Esophagus (tissue), 2 donors: ENCODE data around the gene FANCD2OS. TPM values are rescaled to one million over a fixed set of nuclear protein-coding genes. Genes with fewer than 3 reads are reported as not detected.
"Not testable (repeated sequence)": the region's sequence is repeated elsewhere in the genome, so short reads cannot be mapped to it uniquely, and the experiment has no call there.

Experiments
- H3K27ac ChIP-seq, 2 donors: one replicate each; pipeline ENCODE4 v1.5.1; 2013; ENCODE audit warnings: low read depth in 2 of 2, mild to moderate bottlenecking in 2 of 2, inconsistent platforms in 1 of 2, low read length in 1 of 2, moderate library complexity in 1 of 2
- H3K27me3 ChIP-seq, 2 donors: one replicate each; pipeline ENCODE4 v1.6.1; 2013; ENCODE audit warnings: low read length in 2 of 2, control low read depth in 1 of 2, mild to moderate bottlenecking in 1 of 2; ENCODE audit not compliant: insufficient read depth in 2 of 2, control insufficient read depth in 1 of 2
- H3K36me3 ChIP-seq, 2 donors: one replicate each; pipeline ENCODE4 v1.6.1; 2013; ENCODE audit warnings: low read length in 1 of 2; ENCODE audit not compliant: control insufficient read depth in 2 of 2, insufficient read depth in 2 of 2
- H3K4me1 ChIP-seq, 2 donors: one replicate each; pipeline ENCODE4 v1.6.1; 2013; ENCODE audit warnings: low read length in 1 of 2; ENCODE audit not compliant: control insufficient read depth in 2 of 2, insufficient read depth in 2 of 2
- H3K4me3 ChIP-seq, 2 donors: one replicate each; pipeline ENCODE4 v1.5.1; 2013; ENCODE audit warnings: low read length in 2 of 2, mild to moderate bottlenecking in 2 of 2, low read depth in 1 of 2, moderate library complexity in 1 of 2
- H3K9me3 ChIP-seq, 2 donors: one replicate each; pipeline ENCODE4 v1.6.1; 2013; ENCODE audit warnings: mild to moderate bottlenecking in 2 of 2, low read depth in 1 of 2, low read length in 1 of 2, moderate library complexity in 1 of 2; ENCODE audit not compliant: control insufficient read depth in 2 of 2, insufficient read depth in 1 of 2
- WGBS, 2 donors: extraction: QIAGEN DNeasy Blood & Tissue Kit; methylation state at CpG; one replicate each; pipeline ENCODE4 v1.1.7; 2013; 5-methylcytosine and 5-hydroxymethylcytosine counted together
- polyA plus RNA-seq, 2 donors: library from polyadenylated mRNA; stranded (reverse); fragments of 200-250 nt; gene quantifications; one replicate each; pipeline ENCODE4 v1.2.3, GENCODE V29; 2013
- donor health status: healthy with polysubstance abuse.
- donor health status: Bipolar disorder and iron deficiency.

Gene FANCD2OS
- polyA plus RNA-seq, 2 donors: 0.22 TPM; not detected in 1

DNA sequence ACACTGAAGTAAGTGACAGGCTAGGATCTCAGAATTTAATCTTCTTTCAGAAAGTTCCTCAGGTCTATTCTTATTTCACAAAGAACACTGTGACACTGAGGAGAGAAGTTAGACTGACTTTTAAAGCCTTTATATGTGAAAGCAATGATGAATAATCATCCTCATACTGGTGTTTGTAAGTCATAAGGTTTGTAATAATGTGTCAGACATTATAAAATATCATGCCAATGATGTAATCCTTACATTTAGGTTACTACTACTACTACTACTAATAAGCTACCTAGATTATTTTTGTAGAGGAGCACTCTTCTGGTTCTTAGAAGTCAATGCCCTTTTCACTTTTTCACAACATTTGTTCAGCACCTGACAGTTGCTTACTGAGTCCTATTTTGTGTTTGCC is 33.4 kb downstream of the FANCD2OS start:
- H3K9me3 ChIP-seq: no peaks in the 10 kb centered on the region
- H3K27me3 ChIP-seq: no peaks in the 10 kb centered on the region
- H3K4me1 ChIP-seq: no peaks in the 10 kb centered on the region
- H3K36me3 ChIP-seq: no peaks in the 10 kb centered on the region
- H3K27ac ChIP-seq: no peak overlapping the region
- H3K4me3 ChIP-seq: no peak overlapping the region

DNA sequence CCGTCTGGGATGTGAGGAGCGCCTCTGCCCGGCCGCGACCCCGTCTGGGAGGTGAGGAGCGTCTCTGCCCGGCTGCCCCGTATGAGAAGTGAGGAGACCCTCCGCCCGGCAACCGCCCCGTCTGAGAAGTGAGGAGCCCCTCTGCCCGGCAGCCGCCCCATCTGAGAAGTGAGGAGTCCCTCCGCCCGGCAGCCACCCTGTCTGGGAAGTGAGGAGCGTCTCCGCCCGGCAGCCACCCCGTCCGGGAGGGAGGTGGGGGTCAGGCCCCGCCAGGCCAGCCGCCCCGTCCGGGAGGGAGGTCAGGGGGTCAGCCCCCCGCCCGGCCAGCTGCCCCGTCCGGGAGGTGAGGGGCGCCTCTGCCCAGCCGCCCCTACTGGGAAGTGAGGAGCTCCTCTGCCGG is 38.0 kb downstream of the FANCD2OS start:
- H3K36me3 ChIP-seq, H3K4me3 ChIP-seq, H3K9me3 ChIP-seq, H3K27me3 ChIP-seq, H3K27ac ChIP-seq, H3K4me1 ChIP-seq: not testable (repeated sequence)
- WGBS, 2 donors: 96 to 97% methylated on average over 20 to 32 of the region's 33 CpGs

DNA sequence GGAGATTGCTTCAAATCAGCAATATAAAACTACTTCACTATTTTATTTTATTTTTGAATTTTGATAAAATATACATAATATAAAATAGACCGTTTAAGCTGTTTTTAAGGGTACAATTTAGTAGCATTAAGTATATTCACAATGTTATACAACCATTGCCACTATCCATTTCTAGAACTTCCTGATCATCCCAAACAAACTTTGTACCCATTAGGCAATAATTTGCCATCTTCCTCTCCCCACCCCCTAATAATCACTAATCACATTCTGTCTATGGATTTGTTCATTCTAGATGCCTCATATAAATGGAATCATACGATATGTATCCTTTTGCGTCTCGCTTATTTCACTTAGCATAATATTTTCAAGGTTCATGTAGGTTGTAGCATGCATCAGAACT is 53.0 kb downstream of the FANCD2OS start:
- Histone ChIP-seq H3K27me3 (no peaks in the 10 kb centered on the region), H3K27ac (no peak overlapping the region), H3K9me3 (no peaks in the 10 kb centered on the region), H3K4me1 (no peaks in the 10 kb centered on the region), H3K4me3 (no peak overlapping the region), H3K36me3 (no peaks in the 10 kb centered on the region)
- WGBS, 2 donors: 97 to 98% methylated on average over 4 of the region's 4 CpGs

Other genes with a start within 250 kb of the FANCD2OS start
- under 1 TPM; 0.18 to 0.53 TPM for gene CIDEC, start 228.0 kb downstream of the FANCD2OS start, polyA plus RNA-seq
- gene JAGN1, start 217.6 kb downstream of the FANCD2OS start, polyA plus RNA-seq: 10 to 100 TPM; 20.6 to 25.8 TPM
- 10 to 100 TPM in 1 of 2 donors, 1 to 10 TPM in 1; 9.2 to 24.9 TPM for gene IL17RE, start 205.4 kb downstream of the FANCD2OS start, polyA plus RNA-seq
- 10 to 100 TPM; 37.0 to 52.7 TPM for gene IL17RC, start 191.2 kb downstream of the FANCD2OS start, polyA plus RNA-seq
- 10 to 100 TPM; 12.1 to 24.2 TPM for gene CRELD1, start 174.4 kb downstream of the FANCD2OS start, polyA plus RNA-seq
- gene PRRT3, start 155.8 kb downstream of the FANCD2OS start, polyA plus RNA-seq: 1 to 10 TPM; 1.0 to 2.0 TPM
- gene EMC3, start 121.4 kb downstream of the FANCD2OS start, polyA plus RNA-seq: 100 to 1,000 TPM in 1 of 2 donors, 10 to 100 TPM in 1; 44.7 to 100 TPM
- 1 to 10 TPM; 5.1 to 6.5 TPM for gene FANCD2, start 81.8 kb downstream of the FANCD2OS start, polyA plus RNA-seq
- 100 to 1,000 TPM in 1 of 2 donors, 10 to 100 TPM in 1; 79.2 to 148 TPM for gene BRK1, start 7.4 kb upstream of the FANCD2OS start, polyA plus RNA-seq
- gene VHL, start 33.5 kb upstream of the FANCD2OS start, polyA plus RNA-seq: 10 to 100 TPM; 16.3 to 29.0 TPM
- gene IRAK2, start 56.7 kb upstream of the FANCD2OS start, polyA plus RNA-seq: 1 to 10 TPM; 6.1 to 7.1 TPM
- gene TATDN2, start 140.2 kb upstream of the FANCD2OS start, polyA plus RNA-seq: 10 to 100 TPM; 10.9 to 15.0 TPM
- under 1 TPM; 0.22 to 0.63 TPM for gene GHRL, start 184.7 kb upstream of the FANCD2OS start, polyA plus RNA-seq
- gene SEC13, start 212.9 kb upstream of the FANCD2OS start, polyA plus RNA-seq: 100 to 1,000 TPM in 1 of 2 donors, 10 to 100 TPM in 1; 51.0 to 108 TPM